H9 (cell line): ENCODE data around the gene MS4A18. TPM values are rescaled to one million over a fixed set of nuclear protein-coding genes. Genes with fewer than 3 reads are reported as not detected.

Source experiments
- DNase-seq: peaks from one replicate; pipeline ENCODE4 v3.0.0-alpha.2; 2017
- H2AFZ ChIP-seq: one replicate; pipeline ENCODE4 v1.6.1; 2013; ENCODE audit warnings: mild to moderate bottlenecking, low read length, control low read depth, moderate library complexity
- H2AK5ac ChIP-seq: 2 replicates; pipeline ENCODE4 v1.6.1; 2013; ENCODE audit warnings: low read length, control low read depth, mixed read lengths; ENCODE audit not compliant: insufficient read length
- H2BK120ac ChIP-seq: one replicate; pipeline ENCODE4 v1.6.1; 2013; ENCODE audit warnings: low read depth, mild to moderate bottlenecking, low read length, control low read depth, inconsistent platforms; ENCODE audit not compliant: poor library complexity, severe bottlenecking
- H2BK12ac ChIP-seq: 2 replicates; pipeline ENCODE4 v1.6.1; 2013; ENCODE audit warnings: low read length, control low read depth, mixed read lengths, low read depth; ENCODE audit not compliant: insufficient read length
- H2BK15ac ChIP-seq: 2 replicates; pipeline ENCODE4 v1.6.1; 2013; ENCODE audit warnings: low read depth, low read length, control low read depth
- H2BK20ac ChIP-seq: one replicate; pipeline ENCODE4 v1.6.1; 2013; ENCODE audit warnings: low read depth, mild to moderate bottlenecking, low read length, control low read depth, inconsistent platforms; ENCODE audit not compliant: poor library complexity, severe bottlenecking
- H2BK5ac ChIP-seq: 2 replicates; pipeline ENCODE4 v1.6.1; 2013; ENCODE audit warnings: low read length, control low read depth, mixed read lengths; ENCODE audit not compliant: insufficient read length
- H3K14ac ChIP-seq: 2 replicates; pipeline ENCODE4 v1.6.1; 2013; ENCODE audit warnings: low read length, control low read depth; ENCODE audit not compliant: insufficient read depth
- H3K18ac ChIP-seq: 2 replicates; pipeline ENCODE4 v1.6.1; 2013; ENCODE audit warnings: low read depth, mild to moderate bottlenecking, mixed read lengths, low read length, control low read depth; ENCODE audit not compliant: insufficient read length
- H3K23ac ChIP-seq: 2 replicates; pipeline ENCODE4 v1.6.1; 2013; ENCODE audit warnings: low read length, control low read depth, mixed read lengths, low read depth; ENCODE audit not compliant: insufficient read length
- H3K23me2 ChIP-seq: 2 replicates; pipeline ENCODE4 v1.6.1; 2013; ENCODE audit warnings: low read depth, mild to moderate bottlenecking, mixed read lengths, low read length, control low read depth; ENCODE audit not compliant: insufficient read length, poor library complexity, severe bottlenecking
- H3K27ac ChIP-seq: 2 replicates; pipeline ENCODE4 v1.5.1; 2013; ENCODE audit warnings: low read length, control low read depth, mixed read lengths, low read depth; ENCODE audit not compliant: insufficient read length
- H3K27me3 ChIP-seq: 2 replicates; pipeline ENCODE4 v1.6.1; 2013; ENCODE audit warnings: low read length, control low read depth, inconsistent platforms; ENCODE audit not compliant: insufficient read depth
- H3K4ac ChIP-seq: 2 replicates; pipeline ENCODE4 v1.6.1; 2013; ENCODE audit warnings: low read depth, mild to moderate bottlenecking, control low read depth, inconsistent platforms, low read length, moderate library complexity
- H3K4me1 ChIP-seq: 2 replicates; pipeline ENCODE4 v1.6.1; 2013; ENCODE audit warnings: low read length, control low read depth, inconsistent platforms; ENCODE audit not compliant: insufficient read depth
- H3K4me2 ChIP-seq: 2 replicates; pipeline ENCODE4 v1.6.1; 2013; ENCODE audit warnings: low read length, control low read depth, mixed read lengths; ENCODE audit not compliant: insufficient read length, insufficient read depth
- H3K56ac ChIP-seq: 2 replicates; pipeline ENCODE4 v1.6.1; 2013; ENCODE audit warnings: low read depth, mild to moderate bottlenecking, mixed read lengths, low read length, control low read depth; ENCODE audit not compliant: insufficient read length
- H3K79me1 ChIP-seq: 2 replicates; pipeline ENCODE4 v1.6.1; 2013; ENCODE audit warnings: low read depth, mild to moderate bottlenecking, moderate library complexity, low read length, control low read depth, inconsistent platforms; ENCODE audit not compliant: insufficient read depth, poor library complexity, severe bottlenecking
- H3K79me2 ChIP-seq: 2 replicates; pipeline ENCODE4 v1.6.1; 2013; ENCODE audit warnings: low read length, control low read depth, inconsistent platforms; ENCODE audit not compliant: insufficient read depth
- H3K9ac ChIP-seq: 2 replicates; pipeline ENCODE4 v1.6.1; 2013; ENCODE audit warnings: low read length, control low read depth, mixed read lengths; ENCODE audit not compliant: insufficient read length; ENCODE audit errors: extremely low read depth
- H3K9me3 ChIP-seq: one replicate; pipeline ENCODE4 v1.6.1; 2013; ENCODE audit warnings: low read depth, low read length, inconsistent platforms; ENCODE audit not compliant: control insufficient read depth
- H3T11ph ChIP-seq: one replicate; pipeline ENCODE4 v1.6.1; 2013; ENCODE audit warnings: mild to moderate bottlenecking, low read length, control low read depth, inconsistent platforms
- H4K20me1 ChIP-seq: one replicate; pipeline ENCODE4 v1.6.1; 2013; ENCODE audit not compliant: control insufficient read depth, insufficient read length, insufficient read depth
- H4K5ac ChIP-seq: 2 replicates; pipeline ENCODE4 v1.6.1; 2013; ENCODE audit warnings: low read depth, mild to moderate bottlenecking, mixed read lengths, low read length, control low read depth; ENCODE audit not compliant: insufficient read length
- H4K8ac ChIP-seq: replicated peaks from 2 replicates; pipeline ENCODE4 v1.6.1; 2013; ENCODE audit warnings: low read length, control low read depth, mixed read lengths, low read depth; ENCODE audit not compliant: insufficient read length
- H4K91ac ChIP-seq: 2 replicates; pipeline ENCODE4 v1.6.1; 2013; ENCODE audit warnings: low read depth, mild to moderate bottlenecking, moderate library complexity, mixed read lengths, low read length, control low read depth; ENCODE audit not compliant: insufficient read length
- H3K27ac Mint-ChIP-seq, 3 experiments: 2 replicates in 2 of 3; 3 replicates in 1 of 3; pipeline ENCODE4 v1.8.0; 2020 to 2021; ENCODE audit warnings: mixed read lengths in 3 of 3, mild to moderate bottlenecking in 1 of 3, moderate library complexity in 1 of 3
- H3K27me3 Mint-ChIP-seq: 2 replicates; pipeline ENCODE4 v1.8.0; 2021; ENCODE audit warnings: low read depth, mild to moderate bottlenecking, moderate library complexity, mixed read lengths
- H3K36me3 Mint-ChIP-seq, 3 experiments: 2 replicates in 2 of 3; 3 replicates in 1 of 3; pipeline ENCODE4 v1.8.0; 2020 to 2021; ENCODE audit warnings: low read depth in 3 of 3, mixed read lengths in 3 of 3; ENCODE audit not compliant: insufficient read depth in 1 of 3
- H3K4me1 Mint-ChIP-seq, 2 experiments: 2 replicates each; pipeline ENCODE4 v1.8.0; 2020; ENCODE audit warnings: mixed read lengths in 2 of 2
- H3K4me3 Mint-ChIP-seq, 2 experiments: 2 replicates in 1 of 2; 3 replicates in 1 of 2; pipeline ENCODE4 v1.8.0; 2020 to 2021; ENCODE audit warnings: mild to moderate bottlenecking in 2 of 2, mixed read lengths in 2 of 2, moderate library complexity in 1 of 2
- H3K9me3 Mint-ChIP-seq, 2 experiments: 2 replicates in 1 of 2; 3 replicates in 1 of 2; pipeline ENCODE4 v1.8.0; 2020; ENCODE audit warnings: mild to moderate bottlenecking in 2 of 2, mixed read lengths in 2 of 2, moderate library complexity in 1 of 2
- CTCF ChIP-seq: fragments of 200-600 bp; sonication (generic); conservative IDR thresholded peaks from 3 replicates; pipeline ENCODE4 v1.8.0; 2021; ENCODE audit warnings: antibody characterized with exemption, mild to moderate bottlenecking
- WGBS: extraction: QIAGEN DNeasy Blood & Tissue Kit; methylation state at CpG from one replicate; pipeline ENCODE4 v1.1.7; 2013; ENCODE audit warnings: missing lambda C conversion rate, low lambda C conversion rate, mixed read lengths; ENCODE audit not compliant: insufficient read length; ENCODE audit errors: extremely low coverage; 5-methylcytosine and 5-hydroxymethylcytosine counted together
- total RNA-seq: library from RNA; stranded (reverse); gene quantifications from 2 replicates; pipeline ENCODE4 v1.2.1, GENCODE V29; 2021

Gene MS4A18
- total RNA-seq, 1 experiment from 2014 or later: not detected

GRCh38 chr11:60761436-60762190 lies 37.1 kb downstream of the MS4A18 start:
- Histone ChIP-seq H2AK5ac (no peak overlapping the region), H2BK120ac (no peak overlapping the region), H4K20me1 (no peaks in the 10 kb centered on the region), H3K14ac (no peak overlapping the region), H3K23me2 (no peaks in the 10 kb centered on the region), H3K18ac (no peak overlapping the region), H3K9me3 (no peaks in the 10 kb centered on the region), H2BK5ac (no peak overlapping the region), H4K8ac (no peak overlapping the region), H3K4ac (no peak overlapping the region), H3K56ac (no peak overlapping the region), H3K27ac (no peak overlapping the region), H3K23ac (no peak overlapping the region), H3K79me2 (no peaks in the 10 kb centered on the region), H3K79me1 (no peaks in the 10 kb centered on the region), H2AFZ (no peak overlapping the region), H4K5ac (no peak overlapping the region), H2BK20ac (no peak overlapping the region), H3K4me1 (no peaks in the 10 kb centered on the region), H3K9ac (no peak overlapping the region), H2BK15ac (no peak overlapping the region), H3T11ph (no peak overlapping the region), H2BK12ac (no peak overlapping the region), H4K91ac (no peak overlapping the region), H3K27me3 (no peaks in the 10 kb centered on the region), H3K4me2 (no peak overlapping the region)
- DNase-seq: no peak
- Mint-ChIP-seq H3K27me3 (peaks cover 4% of the 10 kb centered on the region), H3K36me3 (peaks cover 0 to 8% (median 0%) of the 10 kb centered on the region in 3 experiments; a peak in 2 of 7 replicates), H3K4me3 (no peak overlapping the region), H3K9me3 (peaks cover 3 to 6% of the 10 kb centered on the region in 2 experiments; a peak in 3 of 5 replicates), H3K4me1 (peaks cover 5 to 11% of the 10 kb centered on the region in 2 experiments), H3K27ac (no peak overlapping the region)
- no CpG with 5 or more reads among the region's 4 CpGs for WGBS
- TF ChIP-seq CTCF: no peak
